K562 (cell line): ENCODE data around the gene COL9A2. TPM values are rescaled to one million over a fixed set of nuclear protein-coding genes. Genes with fewer than 3 reads are reported as not detected.
A peak's percentile ranks its signal among the peaks of the same experiment; 100 is the strongest.

Experiments used
- CBX8 ChIP-seq: fragments of 200-600 bp; sonication (generic); IDR thresholded peaks from 2 replicates; pipeline ENCODE4 v1.6.1; 2012; ENCODE audit warnings: borderline replicate concordance, mixed run types, low read depth, mild to moderate bottlenecking, moderate library complexity, mixed read lengths, low read length, control low read depth, inconsistent platforms; ENCODE audit not compliant: poor library complexity, severe bottlenecking; ENCODE audit errors: extremely low read depth
- GATAD2B ChIP-seq: fragments of 450-650 bp; IDR thresholded peaks from 2 replicates; pipeline ENCODE4 v1.6.1; 2017; ENCODE audit warnings: mild to moderate bottlenecking, borderline replicate concordance
- NR2C2 ChIP-seq, 2 experiments: fragments of 200-800 bp in 1 of 2; sonication (Bioruptor generic) in 1 of 2; sonication (generic) in 1 of 2; formaldehyde crosslinking in 1 of 2; IDR thresholded peaks; 2 replicates each; pipeline versions ENCODE4 v1.6.1 to v1.8.0; 2016 to 2022; ENCODE audit warnings: mild to moderate bottlenecking in 1 of 2, missing compliant biosample characterization in 1 of 2, missing genetic modification characterization in 1 of 2, missing genetic modification reagents in 1 of 2
- OTX1 ChIP-seq: fragments of 450-650 bp; formaldehyde crosslinking; IDR thresholded peaks from 2 replicates; pipeline ENCODE4 v1.4.0; 2022; ENCODE audit warnings: mild to moderate bottlenecking
- ZEB2 ChIP-seq: fragments of 450-650 bp; IDR thresholded peaks from 2 replicates; pipeline ENCODE4 v1.6.1; 2016
- ZKSCAN1 ChIP-seq: fragments of 150-350 bp; IDR thresholded peaks from 2 replicates; pipeline ENCODE4 v1.6.1; 2016; ENCODE audit warnings: low read depth, low read length
- ZNF24 ChIP-seq: fragments of 450-650 bp; IDR thresholded peaks from 2 replicates; pipeline ENCODE4 v1.6.1; 2016
- ZNF324 ChIP-seq: fragments of 250-450 bp; sonication (Bioruptor Pico); IDR thresholded peaks from 2 replicates; pipeline ENCODE4 v1.4.0; 2020; ENCODE audit warnings: mild to moderate bottlenecking
- ZNF445 ChIP-seq: fragments of 250-450 bp; sonication (Bioruptor Pico); IDR thresholded peaks from 2 replicates; pipeline ENCODE4 v1.4.0; 2020; ENCODE audit warnings: low read depth, mild to moderate bottlenecking, moderate library complexity
- ZNF507 ChIP-seq: conservative IDR thresholded peaks from 2 replicates; pipeline ENCODE4 v1.6.1; 2017; ENCODE audit warnings: missing genetic modification characterization, missing compliant biosample characterization
- ZNF830 ChIP-seq: fragments of 250-450 bp; sonication (Bioruptor Pico); IDR thresholded peaks from 2 replicates; pipeline ENCODE4 v1.5.0; 2021; ENCODE audit warnings: mild to moderate bottlenecking
- polyA plus RNA-seq, 8 experiments: library from polyadenylated mRNA; depleted of rRNA in 4 of 8; stranded (reverse) in 5 of 8; unstranded in 3 of 8; fragments of >200 nt; fragmentation: Nextera tagmentation in 2 of 8; fragmentation: Illumina TruSeq in 1 of 8; extraction: Ambion mirVana in 2 of 8; extraction: Trizol in 1 of 8; gene quantifications; 2 replicates each; pipeline versions ENCODE4 v1.2.1 to v1.2.3, GENCODE V29; 2011 to 2014; ENCODE audit warnings: inconsistent platforms in 1 of 8, missing spikeins in 1 of 8
- total RNA-seq, 7 experiments: library from RNA; depleted of rRNA in 6 of 7; stranded (reverse); fragments of >200 nt in 6 of 7; fragmentation: Illumina TruSeq in 2 of 7; extraction: Trizol in 2 of 7; gene quantifications; 2 replicates each; pipeline versions ENCODE4 v1.2.1 to v1.2.3, GENCODE V29; 2011 to 2021; ENCODE audit warnings: low replicate concordance in 1 of 7
- TF ChIP-seq, protein P1 (sequence below): fragments of 200-800 bp; sonication (Bioruptor generic); IDR thresholded peaks from 2 replicates; pipeline ENCODE4 v1.6.1; 2017; ENCODE audit warnings: missing genetic modification characterization, missing compliant biosample characterization
- TF ChIP-seq, protein P2 (sequence below): IDR thresholded peaks from 2 replicates; pipeline ENCODE4 v1.6.1; 2011; ENCODE audit not compliant: insufficient read length; ENCODE audit errors: extremely low read depth
- TF ChIP-seq, protein P3 (sequence below): sonication (generic); formaldehyde crosslinking; IDR thresholded peaks from 2 replicates; pipeline ENCODE4 v1.8.0; 2022; ENCODE audit warnings: missing genetic modification reagents, mild to moderate bottlenecking, borderline replicate concordance
- TF ChIP-seq, protein P4 (sequence below), 2 experiments: fragments of 250-450 bp in 1 of 2; fragments of 450-650 bp in 1 of 2; sonication (Bioruptor Pico) in 1 of 2; IDR thresholded peaks; 2 replicates each; pipeline versions ENCODE4 v1.6.1 to v1.8.0; 2016 to 2021; ENCODE audit warnings: mild to moderate bottlenecking in 2 of 2, moderate library complexity in 2 of 2, missing compliant biosample characterization in 1 of 2, missing genetic modification characterization in 1 of 2
- TF ChIP-seq, protein P5 (sequence below): fragments of 450-650 bp; formaldehyde crosslinking; IDR thresholded peaks from 2 replicates; pipeline ENCODE4 v1.4.0; 2020; ENCODE audit warnings: mild to moderate bottlenecking, moderate library complexity
- TF ChIP-seq, protein P6 (sequence below), 2 experiments: fragments of 450-650 bp in 1 of 2; sonication (generic) in 1 of 2; formaldehyde crosslinking in 1 of 2; IDR thresholded peaks in 1 of 2; conservative IDR thresholded peaks in 1 of 2; 2 replicates each; pipeline versions ENCODE4 v1.6.1 to v1.8.1; 2016 to 2023; ENCODE audit warnings: mild to moderate bottlenecking in 2 of 2, moderate library complexity in 2 of 2, inconsistent platforms in 1 of 2, missing genetic modification reagents in 1 of 2

COL9A2 gene
- total and polyA plus RNA-seq, 9 of the 15 experiments (the other 6 are each of a cell fraction or from before 2014, with no cell fraction given), result 0.03 to 2.2 (median 0.31) TPM

DNA sequence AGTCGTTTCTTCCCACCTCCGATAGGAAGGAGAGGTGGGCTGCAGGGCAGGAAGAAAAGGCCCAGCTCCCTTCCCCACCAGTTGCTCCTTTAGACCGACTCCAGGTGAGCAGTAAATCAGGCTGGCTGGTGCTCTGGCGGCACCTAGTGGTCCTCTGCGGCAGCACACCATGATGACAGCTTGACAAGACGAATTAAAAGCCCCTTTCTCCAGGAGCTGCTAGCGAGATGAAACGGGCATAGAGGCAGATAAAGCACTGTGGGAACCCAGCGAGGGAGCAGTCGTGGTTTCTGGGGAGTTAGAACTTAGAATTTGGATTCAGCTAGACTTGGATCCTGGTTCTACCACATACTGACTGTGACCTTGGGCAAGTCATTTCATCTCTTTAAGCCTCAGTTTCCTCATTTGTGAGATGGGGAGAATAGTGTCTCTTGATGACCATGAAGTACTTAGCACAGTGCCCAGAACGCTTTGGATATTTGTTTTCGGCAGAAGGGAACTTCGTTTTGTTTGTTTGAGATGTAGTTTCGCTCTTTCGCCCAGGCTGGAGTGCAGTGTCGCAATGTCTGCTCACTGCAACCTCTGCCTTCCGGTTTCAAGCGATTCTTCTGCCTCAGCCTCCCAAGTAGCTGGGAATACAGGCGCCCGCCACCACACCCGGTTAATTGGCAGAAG, 21.8 kb upstream of the COL9A2 start (continued):
- peak; percentile 40; the same call in 1 of the 2 replicates for TF ChIP-seq ZNF24
- no peak for TF ChIP-seq NR2C2 (CRISPR knock-in tag; IDR thresholded peaks at IDR 0.05)
- no peak for TF ChIP-seq NR2C2 (tag; IDR thresholded peaks at IDR 0.05)
- TF ChIP-seq ZNF324 (CRISPR knock-in tag), result no peak
- no peak for TF ChIP-seq ZNF507 (tag)
- TF ChIP-seq, protein P1, sequence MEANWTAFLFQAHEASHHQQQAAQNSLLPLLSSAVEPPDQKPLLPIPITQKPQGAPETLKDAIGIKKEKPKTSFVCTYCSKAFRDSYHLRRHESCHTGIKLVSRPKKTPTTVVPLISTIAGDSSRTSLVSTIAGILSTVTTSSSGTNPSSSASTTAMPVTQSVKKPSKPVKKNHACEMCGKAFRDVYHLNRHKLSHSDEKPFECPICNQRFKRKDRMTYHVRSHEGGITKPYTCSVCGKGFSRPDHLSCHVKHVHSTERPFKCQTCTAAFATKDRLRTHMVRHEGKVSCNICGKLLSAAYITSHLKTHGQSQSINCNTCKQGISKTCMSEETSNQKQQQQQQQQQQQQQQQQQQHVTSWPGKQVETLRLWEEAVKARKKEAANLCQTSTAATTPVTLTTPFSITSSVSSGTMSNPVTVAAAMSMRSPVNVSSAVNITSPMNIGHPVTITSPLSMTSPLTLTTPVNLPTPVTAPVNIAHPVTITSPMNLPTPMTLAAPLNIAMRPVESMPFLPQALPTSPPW, result no peak
- TF ChIP-seq ZNF445 (CRISPR knock-in tag), result no peak
- TF ChIP-seq ZKSCAN1, result 0 out of 2 replicates have a peak, but pooled peaks have one; percentile 31
- TF ChIP-seq, protein P2, sequence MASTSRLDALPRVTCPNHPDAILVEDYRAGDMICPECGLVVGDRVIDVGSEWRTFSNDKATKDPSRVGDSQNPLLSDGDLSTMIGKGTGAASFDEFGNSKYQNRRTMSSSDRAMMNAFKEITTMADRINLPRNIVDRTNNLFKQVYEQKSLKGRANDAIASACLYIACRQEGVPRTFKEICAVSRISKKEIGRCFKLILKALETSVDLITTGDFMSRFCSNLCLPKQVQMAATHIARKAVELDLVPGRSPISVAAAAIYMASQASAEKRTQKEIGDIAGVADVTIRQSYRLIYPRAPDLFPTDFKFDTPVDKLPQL, result no peak
- TF ChIP-seq, protein P3, sequence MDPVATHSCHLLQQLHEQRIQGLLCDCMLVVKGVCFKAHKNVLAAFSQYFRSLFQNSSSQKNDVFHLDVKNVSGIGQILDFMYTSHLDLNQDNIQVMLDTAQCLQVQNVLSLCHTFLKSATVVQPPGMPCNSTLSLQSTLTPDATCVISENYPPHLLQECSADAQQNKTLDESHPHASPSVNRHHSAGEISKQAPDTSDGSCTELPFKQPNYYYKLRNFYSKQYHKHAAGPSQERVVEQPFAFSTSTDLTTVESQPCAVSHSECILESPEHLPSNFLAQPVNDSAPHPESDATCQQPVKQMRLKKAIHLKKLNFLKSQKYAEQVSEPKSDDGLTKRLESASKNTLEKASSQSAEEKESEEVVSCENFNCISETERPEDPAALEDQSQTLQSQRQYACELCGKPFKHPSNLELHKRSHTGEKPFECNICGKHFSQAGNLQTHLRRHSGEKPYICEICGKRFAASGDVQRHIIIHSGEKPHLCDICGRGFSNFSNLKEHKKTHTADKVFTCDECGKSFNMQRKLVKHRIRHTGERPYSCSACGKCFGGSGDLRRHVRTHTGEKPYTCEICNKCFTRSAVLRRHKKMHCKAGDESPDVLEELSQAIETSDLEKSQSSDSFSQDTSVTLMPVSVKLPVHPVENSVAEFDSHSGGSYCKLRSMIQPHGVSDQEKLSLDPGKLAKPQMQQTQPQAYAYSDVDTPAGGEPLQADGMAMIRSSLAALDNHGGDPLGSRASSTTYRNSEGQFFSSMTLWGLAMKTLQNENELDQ (CRISPR knock-in tag), result no peak
- no peak for TF ChIP-seq OTX1
- TF ChIP-seq, protein P4, sequence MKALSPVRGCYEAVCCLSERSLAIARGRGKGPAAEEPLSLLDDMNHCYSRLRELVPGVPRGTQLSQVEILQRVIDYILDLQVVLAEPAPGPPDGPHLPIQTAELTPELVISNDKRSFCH (CRISPR knock-in tag; IDR thresholded peaks at IDR 0.05), result no peak
- TF ChIP-seq, protein P4 (tag; IDR thresholded peaks at IDR 0.05), result no peak
- TF ChIP-seq CBX8, result no peak
- TF ChIP-seq, protein P5, sequence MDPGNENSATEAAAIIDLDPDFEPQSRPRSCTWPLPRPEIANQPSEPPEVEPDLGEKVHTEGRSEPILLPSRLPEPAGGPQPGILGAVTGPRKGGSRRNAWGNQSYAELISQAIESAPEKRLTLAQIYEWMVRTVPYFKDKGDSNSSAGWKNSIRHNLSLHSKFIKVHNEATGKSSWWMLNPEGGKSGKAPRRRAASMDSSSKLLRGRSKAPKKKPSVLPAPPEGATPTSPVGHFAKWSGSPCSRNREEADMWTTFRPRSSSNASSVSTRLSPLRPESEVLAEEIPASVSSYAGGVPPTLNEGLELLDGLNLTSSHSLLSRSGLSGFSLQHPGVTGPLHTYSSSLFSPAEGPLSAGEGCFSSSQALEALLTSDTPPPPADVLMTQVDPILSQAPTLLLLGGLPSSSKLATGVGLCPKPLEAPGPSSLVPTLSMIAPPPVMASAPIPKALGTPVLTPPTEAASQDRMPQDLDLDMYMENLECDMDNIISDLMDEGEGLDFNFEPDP (CRISPR knock-in tag), result no peak
- TF ChIP-seq, protein P6, sequence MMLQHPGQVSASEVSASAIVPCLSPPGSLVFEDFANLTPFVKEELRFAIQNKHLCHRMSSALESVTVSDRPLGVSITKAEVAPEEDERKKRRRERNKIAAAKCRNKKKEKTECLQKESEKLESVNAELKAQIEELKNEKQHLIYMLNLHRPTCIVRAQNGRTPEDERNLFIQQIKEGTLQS (IDR thresholded peaks at IDR 0.05), result no peak
- TF ChIP-seq, protein P6 (CRISPR knock-in tag; conservative IDR thresholded peaks at IDR 0.05), result peak; percentile 14; the same call in 1 of the 2 replicates
- TF ChIP-seq ZEB2, result peak; percentile 69; the same call in 1 of the 2 replicates
- no peak for TF ChIP-seq ZNF830 (CRISPR knock-in tag)
- peak; percentile 11; the same call in 1 of the 2 replicates for TF ChIP-seq GATAD2B
